H1 (cell line): ENCODE results near the gene KCNQ1. TPM values are rescaled to one million over a fixed set of nuclear protein-coding genes. Genes with fewer than 3 reads are reported as not detected.
A peak's percentile ranks its signal among the peaks of the same experiment; 100 is the strongest.

Source experiments
- CTCF ChIA-PET: fragments of 300-600 bp; sonication (Branson Sonifier 250); formaldehyde crosslinking; loops from one replicate; lab custom pipeline; 2021; ENCODE audit not compliant: partially characterized antibody; lab: Charles Lee
- POLR2A ChIA-PET: fragments of 300-600 bp; sonication (Branson Sonifier 250); formaldehyde crosslinking; loops from one replicate; lab custom pipeline; 2021; ENCODE audit warnings: inconsistent platforms; ENCODE audit not compliant: partially characterized antibody; lab: Charles Lee
- DNase-seq, 2 experiments: peaks; one replicate each; pipeline versions ENCODE4 v3.0.0 to v3.0.0-alpha.2; 2010 to 2022; ENCODE audit warnings: low spot score in 2 of 2, low read depth in 1 of 2, mixed read lengths in 1 of 2
- FAIRE-seq: peaks from 2 replicates; lab custom pipeline; 2011; peaks lifted over from hg19 to GRCh38; lab: Jason Lieb, UNC
- H2AFZ ChIP-seq: 2 replicates; pipeline ENCODE4 v1.8.1; 2012; ENCODE audit warnings: low read length, inconsistent platforms
- H2AK5ac ChIP-seq: 2 replicates; pipeline ENCODE4 v1.6.1; 2013; ENCODE audit warnings: low read depth, low read length
- H2BK120ac ChIP-seq: replicated peaks from 2 replicates; pipeline ENCODE3; 2013; ENCODE audit warnings: low read depth, low read length, inconsistent platforms
- H2BK12ac ChIP-seq: 2 replicates; pipeline ENCODE4 v1.6.1; 2013; ENCODE audit warnings: low read depth, low read length
- H2BK15ac ChIP-seq: 2 replicates; pipeline ENCODE4 v1.6.1; 2013; ENCODE audit warnings: low read length
- H2BK20ac ChIP-seq: 2 replicates; pipeline ENCODE4 v1.6.1; 2013; ENCODE audit warnings: low read length
- H2BK5ac ChIP-seq: 2 replicates; pipeline ENCODE4 v1.6.1; 2013; ENCODE audit warnings: low read depth, low read length
- H3K14ac ChIP-seq: 2 replicates; pipeline ENCODE4 v1.6.1; 2013; ENCODE audit warnings: inconsistent platforms; ENCODE audit not compliant: insufficient read length
- H3K18ac ChIP-seq: 2 replicates; pipeline ENCODE4 v1.6.1; 2013; ENCODE audit warnings: low read length; ENCODE audit errors: extremely low read depth
- H3K23ac ChIP-seq: 2 replicates; pipeline ENCODE4 v1.6.1; 2013; ENCODE audit warnings: inconsistent platforms; ENCODE audit not compliant: insufficient read length
- H3K23me2 ChIP-seq: 2 replicates; pipeline ENCODE4 v1.6.1; 2013; ENCODE audit warnings: low read depth, low read length
- H3K27ac ChIP-seq: 2 replicates; pipeline ENCODE4 v1.6.1; 2011; ENCODE audit warnings: low read depth, low read length, inconsistent platforms
- H3K27me3 ChIP-seq, 4 experiments: replicated peaks in 1 of 4; 1 replicate in 1 of 4; 2 replicates in 3 of 4; pipeline versions ENCODE4 v1.6.1 to v1.8.1; 2011 to 2013; ENCODE audit warnings: low read length in 3 of 4, mild to moderate bottlenecking in 3 of 4, inconsistent platforms in 2 of 4, mixed read lengths in 2 of 4, moderate library complexity in 1 of 4; ENCODE audit not compliant: control insufficient read depth in 3 of 4, insufficient read depth in 3 of 4; ENCODE audit errors: extremely low read depth in 1 of 4
- H3K36me3 ChIP-seq, 4 experiments: 2 replicates each; pipeline versions ENCODE4 v1.6.1 to v1.8.1; 2011 to 2013; ENCODE audit warnings: mild to moderate bottlenecking in 4 of 4, low read length in 3 of 4, moderate library complexity in 2 of 4, control low read depth in 1 of 4, inconsistent platforms in 1 of 4; ENCODE audit not compliant: insufficient read depth in 4 of 4, control insufficient read depth in 2 of 4
- H3K4ac ChIP-seq: replicated peaks from 2 replicates; pipeline ENCODE3; 2013; ENCODE audit warnings: low read length, low read depth, mixed read lengths, inconsistent platforms; ENCODE audit not compliant: insufficient read length
- H3K4me1 ChIP-seq, 4 experiments: replicated peaks in 1 of 4; 1 replicate in 1 of 4; 2 replicates in 3 of 4; pipeline versions ENCODE4 v1.6.1 to v1.8.1; 2011 to 2013; ENCODE audit warnings: low read length in 3 of 4, inconsistent platforms in 2 of 4, mixed read lengths in 1 of 4; ENCODE audit not compliant: insufficient read depth in 4 of 4, control insufficient read depth in 3 of 4
- H3K4me2 ChIP-seq, 2 experiments: 2 replicates each; pipeline versions ENCODE4 v1.6.1 to v1.8.1; 2011 to 2013; ENCODE audit warnings: low read depth in 2 of 2, low read length in 2 of 2, control low read depth in 1 of 2, inconsistent platforms in 1 of 2, mild to moderate bottlenecking in 1 of 2; ENCODE audit not compliant: insufficient read depth in 1 of 2
- H3K4me3 ChIP-seq, 4 experiments: fragments of 200-600, 300-600 bp in 1 of 4; sonication (generic), shearing (Covaris generic), sonication (Bioruptor Twin) in 1 of 4; 2 replicates each; pipeline versions ENCODE4 v1.5.1 to v1.8.1; 2011 to 2016; ENCODE audit warnings: low read length in 4 of 4, low read depth in 3 of 4, control low read depth in 2 of 4, inconsistent platforms in 2 of 4, mild to moderate bottlenecking in 2 of 4, mixed read lengths in 1 of 4, moderate library complexity in 1 of 4; ENCODE audit not compliant: insufficient read depth in 2 of 4; ENCODE audit errors: extremely low read depth in 1 of 4
- H3K56ac ChIP-seq: replicated peaks from 2 replicates; pipeline ENCODE3; 2013; ENCODE audit warnings: low read depth, mild to moderate bottlenecking, mixed read lengths, low read length, inconsistent platforms; ENCODE audit not compliant: insufficient read length
- H3K79me1 ChIP-seq: 2 replicates; pipeline ENCODE4 v1.6.1; 2013; ENCODE audit warnings: low read depth, low read length, control low read depth
- H3K79me2 ChIP-seq, 2 experiments: 2 replicates each; pipeline versions ENCODE4 v1.6.1 to v1.8.1; 2012 to 2013; ENCODE audit warnings: low read length in 2 of 2, mild to moderate bottlenecking in 2 of 2, inconsistent platforms in 1 of 2; ENCODE audit not compliant: insufficient read depth in 2 of 2, control insufficient read depth in 1 of 2
- H3K9ac ChIP-seq, 4 experiments: replicated peaks in 1 of 4; 1 replicate in 1 of 4; 2 replicates in 3 of 4; pipeline versions ENCODE4 v1.6.1 to v1.8.1; 2011 to 2013; ENCODE audit warnings: low read depth in 3 of 4, low read length in 3 of 4, control low read depth in 2 of 4, mild to moderate bottlenecking in 2 of 4, moderate library complexity in 2 of 4, inconsistent platforms in 1 of 4; ENCODE audit errors: extremely low read depth in 1 of 4
- H3K9me3 ChIP-seq, 2 experiments: 2 replicates each; pipeline versions ENCODE4 v1.6.1 to v1.8.1; 2012 to 2013; ENCODE audit warnings: mild to moderate bottlenecking in 2 of 2, moderate library complexity in 2 of 2, control low read depth in 1 of 2, inconsistent platforms in 1 of 2, low read depth in 1 of 2, low read length in 1 of 2, mixed read lengths in 1 of 2; ENCODE audit not compliant: insufficient read depth in 2 of 2
- H4K20me1 ChIP-seq, 2 experiments: replicated peaks in 1 of 2; 2 replicates each; pipeline versions ENCODE3 to v1.8.1; 2011 to 2013; ENCODE audit warnings: inconsistent platforms in 2 of 2, low read length in 2 of 2, mild to moderate bottlenecking in 1 of 2; ENCODE audit not compliant: insufficient read depth in 2 of 2, control insufficient read depth in 1 of 2
- H4K5ac ChIP-seq: 2 replicates; pipeline ENCODE4 v1.6.1; 2013; ENCODE audit warnings: low read length, low read depth, mixed read lengths, inconsistent platforms; ENCODE audit not compliant: insufficient read length
- H4K8ac ChIP-seq: 2 replicates; pipeline ENCODE4 v1.8.0; 2013; ENCODE audit warnings: mild to moderate bottlenecking, moderate library complexity, low read length, inconsistent platforms; ENCODE audit not compliant: insufficient read depth; ENCODE audit errors: extremely low read depth
- H4K91ac ChIP-seq: replicated peaks from 2 replicates; pipeline ENCODE3; 2013; ENCODE audit warnings: low read length, mixed read lengths, inconsistent platforms; ENCODE audit not compliant: insufficient read length
- ATF2 ChIP-seq: IDR thresholded peaks from 2 replicates; pipeline ENCODE4 v1.6.1; 2012; ENCODE audit warnings: low read length, inconsistent platforms
- CBX5 ChIP-seq: fragments of 300-800, 300-1000 bp; sonication (generic); IDR thresholded peaks from 2 replicates; pipeline ENCODE4 v1.7.1; 2016; ENCODE audit warnings: antibody characterized with exemption, low read length, low read depth
- CREB1 ChIP-seq: IDR thresholded peaks from 2 replicates; pipeline ENCODE4 v1.6.1; 2012; ENCODE audit warnings: inconsistent platforms
- CTBP2 ChIP-seq: IDR thresholded peaks from 2 replicates; pipeline ENCODE4 v1.7.0; 2011; ENCODE audit warnings: borderline replicate concordance, mild to moderate bottlenecking, moderate library complexity, mixed read lengths, low read length; ENCODE audit not compliant: insufficient read depth, insufficient read length
- EP300 ChIP-seq, 2 experiments: IDR thresholded peaks; 1 replicate in 1 of 2; 2 replicates in 1 of 2; pipeline ENCODE4 v1.6.1; 2011 to 2012; ENCODE audit warnings: low read depth in 2 of 2, low read length in 2 of 2, mild to moderate bottlenecking in 2 of 2, borderline replicate concordance in 1 of 2, inconsistent platforms in 1 of 2, moderate library complexity in 1 of 2
- KDM1A ChIP-seq: fragments of 200-600, 300-600 bp; sonication (generic); IDR thresholded peaks from 2 replicates; pipeline ENCODE4 v1.7.1; 2016; ENCODE audit warnings: mild to moderate bottlenecking, low read length, borderline replicate concordance
- NANOG ChIP-seq: IDR thresholded peaks from 2 replicates; pipeline ENCODE4 v1.6.1; 2011; ENCODE audit warnings: low read length, low read depth, mild to moderate bottlenecking, inconsistent platforms; ENCODE audit not compliant: insufficient read depth, poor library complexity, severe bottlenecking
- SUZ12 ChIP-seq: fragments of 200-600 bp; sonication (generic); IDR thresholded peaks from 2 replicates; pipeline ENCODE4 v1.6.1; 2012; ENCODE audit warnings: mild to moderate bottlenecking, inconsistent platforms, low read length, moderate library complexity, mixed read lengths
- TEAD4 ChIP-seq: IDR thresholded peaks from 2 replicates; pipeline ENCODE4 v1.6.1; 2012; ENCODE audit warnings: low read depth, low read length, inconsistent platforms, mixed read lengths
- WGBS, 2 experiments: shearing (Covaris generic) in 1 of 2; methylation state at CpG; one replicate each; pipeline versions ENCODE4 v1.1.6 to v1.1.7; 2013 to 2015; ENCODE audit warnings: low lambda C conversion rate in 2 of 2, mixed read lengths in 2 of 2, inconsistent platforms in 1 of 2, low coverage in 1 of 2, missing lambda C conversion rate in 1 of 2; ENCODE audit not compliant: insufficient replicate concordance in 2 of 2, insufficient coverage in 1 of 2, insufficient read length in 1 of 2; ENCODE audit errors: extremely low coverage in 1 of 2, missing lambda C conversion rate in 1 of 2; 5-methylcytosine and 5-hydroxymethylcytosine counted together
- polyA plus RNA-seq, 7 experiments: library from polyadenylated mRNA; depleted of rRNA in 3 of 7; stranded (reverse) in 5 of 7; unstranded in 2 of 7; fragments of >200 nt in 5 of 7; fragments of 200-250 nt in 2 of 7; gene quantifications; 1 replicate in 5 of 7; 2 replicates in 1 of 7; 4 replicates in 1 of 7; pipeline versions ENCODE4 v1.2.1 to v1.2.3, GENCODE V29; 2011 to 2013; ENCODE audit warnings: missing spikeins in 2 of 7, mixed read lengths in 2 of 7
- total RNA-seq: library from RNA; stranded (reverse); fragmentation: NEBNext Ultra II Directional; extraction: Animal tissue kit (Norgen Biotek cat#: 25700); gene quantifications from 2 replicates; pipeline ENCODE4 v1.2.1, GENCODE V29; 2021

Gene KCNQ1
- total and polyA plus RNA-seq, 2 of the 8 experiments (the other 6 are each of a cell fraction or from before 2014, with no cell fraction given), result 1.9 to 2.0 TPM

GRCh38 chr11:2721210-2721916 is 276.6 kb downstream of the KCNQ1 start:
- no peak overlapping the region for H4K5ac ChIP-seq
- H3K4me1 ChIP-seq, result peaks cover 11 to 35% (median 27%) of the 10 kb centered on the region in 4 experiments
- H3K23ac ChIP-seq, result no peak overlapping the region
- peaks cover 0 to 16% of the 10 kb centered on the region in 2 experiments for H4K20me1 ChIP-seq
- no peak overlapping the region for H3K27ac ChIP-seq
- no peaks in the 10 kb centered on the region for H3K23me2 ChIP-seq
- H3K18ac ChIP-seq, result peak overlapping the region; percentile 15; the same call in 1 of the 2 replicates
- H2BK120ac ChIP-seq, result no peak overlapping the region
- peaks cover 43 to 96% (median 85%) of the 10 kb centered on the region in 4 experiments for H3K27me3 ChIP-seq
- H3K9me3 ChIP-seq, result peaks cover 0 to 6% of the 10 kb centered on the region in 2 experiments; a peak in 2 of 4 replicates
- H3K79me1 ChIP-seq, result no peaks in the 10 kb centered on the region
- no peaks in the 10 kb centered on the region for H3K79me2 ChIP-seq
- H3K36me3 ChIP-seq, result no peaks in the 10 kb centered on the region
- no peak overlapping the region for H4K91ac ChIP-seq
- ChIA-PET CTCF (interaction anchor here (0.6 to 2.0 kb wide), 13 partner anchors 13 to 294 kb away, joined by 3 to 6 read pairs (median 3); no protein-coding TSS in a partner anchor), POLR2A (interaction anchor here (1.0 to 1.3 kb wide), 3 partner anchors 19 to 83 kb away, joined by 3 read pairs; no protein-coding TSS in a partner anchor)
- peak overlapping the region; percentile 12; the same call in 1 of the 2 replicates for H2BK12ac ChIP-seq
- H2AFZ ChIP-seq, result no peak overlapping the region
- peak overlapping the region; percentile 27 to 29; a peak in 2 of 4 replicates for H3K4me2 ChIP-seq
- no peak overlapping the region for H3K14ac ChIP-seq
- 30% methylated on average over 20 of the region's 27 CpGs; no CpG with 5 or more reads in 1 of the 2 experiments for WGBS, 2 experiments
- no peak overlapping the region for H4K8ac ChIP-seq
- H3K56ac ChIP-seq, result no peak overlapping the region
- peak overlapping the region in 2 of 4 experiments; percentile 16 to 19; a peak in 3 of 8 replicates for H3K4me3 ChIP-seq
- no peak overlapping the region for H2BK20ac ChIP-seq
- FAIRE-seq (no peak), DNase-seq (no peak)
- H2AK5ac ChIP-seq, result no peak overlapping the region; the same call in 1 of the 2 replicates
- no peak overlapping the region for H3K9ac ChIP-seq
- H2BK5ac ChIP-seq, result no peak overlapping the region
- H3K4ac ChIP-seq, result no peak overlapping the region
- H2BK15ac ChIP-seq, result no peak overlapping the region; the same call in 1 of the 2 replicates
- TF ChIP-seq CBX5 (no peak), CREB1 (no peak), CTBP2 (peak; percentile 54), NANOG (peak; percentile 90), SUZ12 (0 out of 2 replicates have a peak, but pooled peaks have one; percentile 15), TEAD4 (no peak), EP300 (IDR thresholded peaks at IDR 0.05; ENCODE audit: borderline replicate concordance in 1 of 2, low read depth in 2 of 2, low read length in 2 of 2) (peak in 1 of 2 experiments; percentile 97; a peak in 2 of 3 replicates), ATF2 (0 out of 2 replicates have a peak, but pooled peaks have one; percentile 72), KDM1A (0 out of 2 replicates have a peak, but pooled peaks have one; percentile 13)
